HEK293 (cell line): ENCODE measurements around the gene COL17A1.

Experiments used
- CTCF ChIA-PET: fragments of 350-600 bp; formaldehyde crosslinking; extraction: SDS; loops from one replicate; lab custom pipeline; 2021; ENCODE audit warnings: antibody characterized with exemption; lab: Yijun Ruan, JAX
- POLR2A ChIA-PET: fragments of 300-600 bp; formaldehyde crosslinking; extraction: SDS; loops from one replicate; lab custom pipeline; 2020; ENCODE audit warnings: antibody characterized with exemption, inconsistent platforms; lab: Yijun Ruan, JAX
- H3K27ac ChIP-seq: fragments of 200-500 bp; sonication (Bioruptor generic); 2 replicates; pipeline ENCODE4 v1.5.1; 2014; ENCODE audit warnings: low read depth, low read length, control low read depth, inconsistent platforms; ENCODE audit errors: extremely low read depth
- H3K36me3 ChIP-seq, 2 experiments: fragments of 200-500 bp in 1 of 2; sonication (Bioruptor generic) in 1 of 2; 1 replicate in 1 of 2; 2 replicates in 1 of 2; pipeline ENCODE4 v1.5.1; 2014 to 2017; ENCODE audit warnings: inconsistent platforms in 2 of 2, low read length in 2 of 2; ENCODE audit not compliant: control insufficient read depth in 2 of 2, insufficient read depth in 1 of 2
- H3K4me1 ChIP-seq: fragments of 200-500 bp; sonication (Bioruptor generic); 2 replicates; pipeline ENCODE4 v1.5.1; 2014; ENCODE audit warnings: mild to moderate bottlenecking, low read length, inconsistent platforms; ENCODE audit not compliant: control insufficient read depth, insufficient read depth
- H3K4me3 ChIP-seq: 2 replicates; pipeline ENCODE4 v1.5.1; 2011; ENCODE audit warnings: low read depth, mild to moderate bottlenecking, control low read depth, low read length, moderate library complexity
- H3K9me3 ChIP-seq: fragments of 200-500 bp; sonication (Bioruptor generic); 2 replicates; pipeline ENCODE4 v1.5.1; 2014; ENCODE audit warnings: low read depth, low read length, inconsistent platforms; ENCODE audit not compliant: control insufficient read depth, insufficient read depth
- HOXC10 ChIP-seq: sonication (generic); formaldehyde crosslinking; IDR thresholded peaks from 2 replicates; pipeline ENCODE4 v1.8.1; 2023; ENCODE audit warnings: mild to moderate bottlenecking, missing genetic modification reagents
- IKZF3 ChIP-seq: fragments of 450-650 bp; IDR thresholded peaks from 2 replicates; pipeline ENCODE4 v1.5.0; 2018; ENCODE audit warnings: missing biosample characterization, mild to moderate bottlenecking, missing genetic modification characterization, moderate library complexity
- KLF8 ChIP-seq: fragments of 450-650 bp; formaldehyde crosslinking; IDR thresholded peaks from 2 replicates; pipeline ENCODE4 v1.5.1; 2016; ENCODE audit warnings: missing biosample characterization, missing genetic modification characterization
- SCRT1 ChIP-seq: fragments of 450-650 bp; formaldehyde crosslinking; IDR thresholded peaks from 2 replicates; pipeline ENCODE4 v1.5.1; 2016; ENCODE audit warnings: missing biosample characterization, missing genetic modification characterization, borderline replicate concordance
- SP3 ChIP-seq: fragments of 450-650 bp; formaldehyde crosslinking; IDR thresholded peaks from 2 replicates; pipeline ENCODE4 v1.5.1; 2016; ENCODE audit warnings: missing biosample characterization, missing genetic modification characterization
- TCF7L2 ChIP-seq: IDR thresholded peaks from 2 replicates; pipeline ENCODE4 v1.6.1; 2011; ENCODE audit warnings: low read depth, mild to moderate bottlenecking, inconsistent platforms, low read length, moderate library complexity, borderline replicate concordance
- TSHZ1 ChIP-seq: fragments of 450-650 bp; formaldehyde crosslinking; IDR thresholded peaks from 2 replicates; pipeline ENCODE4 v1.5.1; 2016; ENCODE audit warnings: missing biosample characterization, missing genetic modification characterization, borderline replicate concordance
- ZBTB21 ChIP-seq: fragments of 450-650 bp; formaldehyde crosslinking; IDR thresholded peaks from 2 replicates; pipeline ENCODE4 v1.5.1; 2017; ENCODE audit warnings: missing biosample characterization, missing genetic modification characterization
- ZNF2 ChIP-seq: fragments of 450-650 bp; formaldehyde crosslinking; IDR thresholded peaks from 2 replicates; pipeline ENCODE4 v1.5.1; 2016; ENCODE audit warnings: missing biosample characterization, missing genetic modification characterization
- ZNF311 ChIP-seq: fragments of 450-650 bp; formaldehyde crosslinking; IDR thresholded peaks from 2 replicates; pipeline ENCODE4 v1.5.1; 2017; ENCODE audit warnings: missing biosample characterization, missing genetic modification characterization, borderline replicate concordance
- ZNF433 ChIP-seq: fragments of 450-650 bp; formaldehyde crosslinking; IDR thresholded peaks from 2 replicates; pipeline ENCODE4 v1.5.1; 2016; ENCODE audit warnings: missing biosample characterization, missing genetic modification characterization, low read depth
- ZNF530 ChIP-seq: fragments of 450-650 bp; formaldehyde crosslinking; IDR thresholded peaks from 2 replicates; pipeline ENCODE4 v1.5.1; 2016; ENCODE audit warnings: low read depth, missing biosample characterization, missing genetic modification characterization
- ZNF624 ChIP-seq: fragments of 450-650 bp; formaldehyde crosslinking; IDR thresholded peaks from 2 replicates; pipeline ENCODE4 v1.5.1; 2017; ENCODE audit warnings: missing biosample characterization, missing genetic modification characterization
- ZNF626 ChIP-seq: fragments of 450-650 bp; sonication (Bioruptor Pico); formaldehyde crosslinking; IDR thresholded peaks from 2 replicates; pipeline ENCODE4 v1.5.1; 2018; ENCODE audit warnings: missing biosample characterization, missing genetic modification characterization, inconsistent platforms
- ZNF776 ChIP-seq: fragments of 450-650 bp; formaldehyde crosslinking; IDR thresholded peaks from 2 replicates; pipeline ENCODE4 v1.5.0; 2017; ENCODE audit warnings: missing biosample characterization, missing genetic modification characterization, borderline replicate concordance
- ZNF837 ChIP-seq: fragments of 450-650 bp; formaldehyde crosslinking; IDR thresholded peaks from 2 replicates; pipeline ENCODE4 v1.5.1; 2016; ENCODE audit warnings: missing biosample characterization, missing genetic modification characterization
- TF ChIP-seq, protein P1 (sequence below): fragments of 450-650 bp; formaldehyde crosslinking; IDR thresholded peaks from 2 replicates; pipeline ENCODE4 v1.5.1; 2016; ENCODE audit warnings: missing biosample characterization, missing genetic modification characterization
- TF ChIP-seq, protein P2 (sequence below): fragments of 450-650 bp; formaldehyde crosslinking; IDR thresholded peaks from 2 replicates; pipeline ENCODE4 v1.5.1; 2016; ENCODE audit warnings: missing biosample characterization, missing genetic modification characterization
- TF ChIP-seq, protein P3 (sequence below): fragments of 450-650 bp; formaldehyde crosslinking; IDR thresholded peaks from 2 replicates; pipeline ENCODE4 v1.5.1; 2016; ENCODE audit warnings: missing biosample characterization, missing genetic modification characterization
- TF ChIP-seq, protein P4 (sequence below): fragments of 450-650 bp; formaldehyde crosslinking; IDR thresholded peaks from 2 replicates; pipeline ENCODE4 v1.5.1; 2017; ENCODE audit warnings: missing biosample characterization, missing genetic modification characterization

Gene COL17A1

DNA sequence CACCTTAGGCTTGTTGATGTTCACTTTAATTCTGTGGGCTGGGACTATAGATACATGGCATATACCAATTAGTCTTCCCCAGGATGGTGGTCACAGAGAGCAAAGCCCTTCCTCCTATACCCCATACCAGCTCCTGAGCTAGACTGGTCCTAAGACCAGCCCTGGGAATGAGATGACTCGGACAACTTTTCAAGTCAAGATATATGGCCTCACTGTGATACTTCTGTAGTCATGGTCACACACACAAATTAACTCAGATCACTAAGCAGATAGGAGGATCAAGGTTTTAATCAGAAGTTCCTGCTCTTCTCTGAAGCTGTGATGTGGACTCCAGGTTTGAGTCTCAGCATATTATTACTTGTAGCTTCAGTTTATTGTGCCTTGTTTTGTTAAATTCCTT is 65.7 kb downstream of the COL17A1 start:
- no peak overlapping the region for H3K4me3 ChIP-seq
- ChIA-PET CTCF (interaction anchor here (0.6 to 1.1 kb wide), 4 partner anchors 9 to 308 kb away, joined by 3 to 6 read pairs (median 3); partner anchors contain the start of gene SFR1), POLR2A (no interaction called here)
- no peak for TF ChIP-seq TSHZ1 (tag by site-specific recombination)
- TF ChIP-seq SCRT1 = no peak
- TF ChIP-seq, protein P1, sequence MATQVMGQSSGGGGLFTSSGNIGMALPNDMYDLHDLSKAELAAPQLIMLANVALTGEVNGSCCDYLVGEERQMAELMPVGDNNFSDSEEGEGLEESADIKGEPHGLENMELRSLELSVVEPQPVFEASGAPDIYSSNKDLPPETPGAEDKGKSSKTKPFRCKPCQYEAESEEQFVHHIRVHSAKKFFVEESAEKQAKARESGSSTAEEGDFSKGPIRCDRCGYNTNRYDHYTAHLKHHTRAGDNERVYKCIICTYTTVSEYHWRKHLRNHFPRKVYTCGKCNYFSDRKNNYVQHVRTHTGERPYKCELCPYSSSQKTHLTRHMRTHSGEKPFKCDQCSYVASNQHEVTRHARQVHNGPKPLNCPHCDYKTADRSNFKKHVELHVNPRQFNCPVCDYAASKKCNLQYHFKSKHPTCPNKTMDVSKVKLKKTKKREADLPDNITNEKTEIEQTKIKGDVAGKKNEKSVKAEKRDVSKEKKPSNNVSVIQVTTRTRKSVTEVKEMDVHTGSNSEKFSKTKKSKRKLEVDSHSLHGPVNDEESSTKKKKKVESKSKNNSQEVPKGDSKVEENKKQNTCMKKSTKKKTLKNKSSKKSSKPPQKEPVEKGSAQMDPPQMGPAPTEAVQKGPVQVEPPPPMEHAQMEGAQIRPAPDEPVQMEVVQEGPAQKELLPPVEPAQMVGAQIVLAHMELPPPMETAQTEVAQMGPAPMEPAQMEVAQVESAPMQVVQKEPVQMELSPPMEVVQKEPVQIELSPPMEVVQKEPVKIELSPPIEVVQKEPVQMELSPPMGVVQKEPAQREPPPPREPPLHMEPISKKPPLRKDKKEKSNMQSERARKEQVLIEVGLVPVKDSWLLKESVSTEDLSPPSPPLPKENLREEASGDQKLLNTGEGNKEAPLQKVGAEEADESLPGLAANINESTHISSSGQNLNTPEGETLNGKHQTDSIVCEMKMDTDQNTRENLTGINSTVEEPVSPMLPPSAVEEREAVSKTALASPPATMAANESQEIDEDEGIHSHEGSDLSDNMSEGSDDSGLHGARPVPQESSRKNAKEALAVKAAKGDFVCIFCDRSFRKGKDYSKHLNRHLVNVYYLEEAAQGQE = no peak
- TF ChIP-seq, protein P2, sequence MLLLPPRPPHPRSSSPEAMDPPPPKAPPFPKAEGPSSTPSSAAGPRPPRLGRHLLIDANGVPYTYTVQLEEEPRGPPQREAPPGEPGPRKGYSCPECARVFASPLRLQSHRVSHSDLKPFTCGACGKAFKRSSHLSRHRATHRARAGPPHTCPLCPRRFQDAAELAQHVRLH (tag by site-specific recombination) = no peak
- TF ChIP-seq IKZF3 (tag by site-specific recombination) = no peak
- peaks cover 59 to 61% of the 10 kb centered on the region in 2 experiments for H3K36me3 ChIP-seq
- no peaks in the 10 kb centered on the region for H3K4me1 ChIP-seq
- no peak overlapping the region for H3K27ac ChIP-seq
- H3K9me3 ChIP-seq = no peaks in the 10 kb centered on the region

DNA sequence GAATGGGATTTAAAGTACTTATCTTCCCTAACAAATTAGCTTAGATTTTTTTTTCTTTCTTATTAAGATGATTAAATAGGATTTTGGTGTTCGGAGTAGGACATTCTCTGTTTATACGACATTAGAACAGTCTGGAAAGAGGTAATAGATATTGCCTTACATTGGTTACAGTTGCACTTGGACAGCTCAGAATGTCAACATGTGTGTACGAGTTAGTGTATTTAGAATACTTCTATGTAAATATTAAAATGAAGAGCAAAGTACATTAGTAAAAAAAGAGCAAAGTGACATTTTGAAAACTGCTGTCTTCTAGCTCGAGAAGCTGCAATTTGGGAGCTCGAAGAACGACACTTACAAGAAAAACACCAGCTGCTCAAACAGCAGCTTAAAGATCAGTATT is 67.2 kb downstream of the COL17A1 start:
- CTCF ChIA-PET = interaction anchor here (0.5 to 1.7 kb wide), 5 partner anchors 10 to 132 kb away, joined by 3 to 4 read pairs (median 3); no protein-coding TSS in a partner anchor
- POLR2A ChIA-PET = no interaction called here
- Histone ChIP-seq H3K36me3 (peaks cover 46 to 49% of the 10 kb centered on the region in 2 experiments), H3K4me3 (no peak overlapping the region), H3K9me3 (no peaks in the 10 kb centered on the region), H3K4me1 (no peaks in the 10 kb centered on the region), H3K27ac (no peak overlapping the region)
- TF ChIP-seq HOXC10 (CRISPR knock-in tag) = no peak

- H3K9me3 ChIP-seq = no peaks in the 10 kb centered on the region
- CTCF ChIA-PET = no interaction called here
- TF ChIP-seq ZNF433 (no peak), ZNF311 (no peak), ZNF776 (tag by site-specific recombination) (no peak), ZNF837 (tag by site-specific recombination) (no peak), ZNF624 (tag by site-specific recombination) (no peak), ZBTB21 (tag by site-specific recombination) (no peak), SP3 (tag by site-specific recombination) (no peak), TCF7L2 (no peak), KLF8 (tag by site-specific recombination) (no peak), ZNF530 (tag by site-specific recombination) (no peak), ZNF2 (no peak), ZNF626 (tag by site-specific recombination) (no peak)
- TF ChIP-seq, protein P3, sequence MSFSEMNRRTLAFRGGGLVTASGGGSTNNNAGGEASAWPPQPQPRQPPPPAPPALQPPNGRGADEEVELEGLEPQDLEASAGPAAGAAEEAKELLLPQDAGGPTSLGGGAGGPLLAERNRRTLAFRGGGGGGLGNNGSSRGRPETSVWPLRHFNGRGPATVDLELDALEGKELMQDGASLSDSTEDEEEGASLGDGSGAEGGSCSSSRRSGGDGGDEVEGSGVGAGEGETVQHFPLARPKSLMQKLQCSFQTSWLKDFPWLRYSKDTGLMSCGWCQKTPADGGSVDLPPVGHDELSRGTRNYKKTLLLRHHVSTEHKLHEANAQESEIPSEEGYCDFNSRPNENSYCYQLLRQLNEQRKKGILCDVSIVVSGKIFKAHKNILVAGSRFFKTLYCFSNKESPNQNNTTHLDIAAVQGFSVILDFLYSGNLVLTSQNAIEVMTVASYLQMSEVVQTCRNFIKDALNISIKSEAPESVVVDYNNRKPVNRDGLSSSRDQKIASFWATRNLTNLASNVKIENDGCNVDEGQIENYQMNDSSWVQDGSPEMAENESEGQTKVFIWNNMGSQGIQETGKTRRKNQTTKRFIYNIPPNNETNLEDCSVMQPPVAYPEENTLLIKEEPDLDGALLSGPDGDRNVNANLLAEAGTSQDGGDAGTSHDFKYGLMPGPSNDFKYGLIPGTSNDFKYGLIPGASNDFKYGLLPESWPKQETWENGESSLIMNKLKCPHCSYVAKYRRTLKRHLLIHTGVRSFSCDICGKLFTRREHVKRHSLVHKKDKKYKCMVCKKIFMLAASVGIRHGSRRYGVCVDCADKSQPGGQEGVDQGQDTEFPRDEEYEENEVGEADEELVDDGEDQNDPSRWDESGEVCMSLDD = no peak
- TF ChIP-seq, protein P4, sequence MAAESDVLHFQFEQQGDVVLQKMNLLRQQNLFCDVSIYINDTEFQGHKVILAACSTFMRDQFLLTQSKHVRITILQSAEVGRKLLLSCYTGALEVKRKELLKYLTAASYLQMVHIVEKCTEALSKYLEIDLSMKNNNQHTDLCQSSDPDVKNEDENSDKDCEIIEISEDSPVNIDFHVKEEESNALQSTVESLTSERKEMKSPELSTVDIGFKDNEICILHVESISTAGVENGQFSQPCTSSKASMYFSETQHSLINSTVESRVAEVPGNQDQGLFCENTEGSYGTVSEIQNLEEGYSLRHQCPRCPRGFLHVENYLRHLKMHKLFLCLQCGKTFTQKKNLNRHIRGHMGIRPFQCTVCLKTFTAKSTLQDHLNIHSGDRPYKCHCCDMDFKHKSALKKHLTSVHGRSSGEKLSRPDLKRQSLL = no peak
These were observed 69.0 kb downstream of the COL17A1 start for GRCh38 chr10:104016661-104017060.

More at GRCh38 chr10:104016661-104017060, 69.0 kb downstream of the COL17A1 start:
- H3K4me3 ChIP-seq = no peak overlapping the region
- POLR2A ChIA-PET = interaction anchor here (0.7 kb wide), 1 partner anchor 13 kb away, joined by 3 read pairs; no protein-coding TSS in a partner anchor
- H3K4me1 ChIP-seq = no peaks in the 10 kb centered on the region
- peaks cover 33 to 35% of the 10 kb centered on the region in 2 experiments for H3K36me3 ChIP-seq
- H3K27ac ChIP-seq = no peak overlapping the region
